Common myeloid progenitor, CD34-positive (primary cell): ENCODE data around the gene TRIO.

Experiments used
- CTCF ChIA-PET: fragments of 350-600 bp; sonication (Branson Sonifier 250); formaldehyde crosslinking; loops from one replicate; lab custom pipeline; 2021; ENCODE audit warnings: antibody characterized with exemption; lab: Charles Lee
- POLR2A ChIA-PET: fragments of 350-600 bp; sonication (Branson Sonifier 250); formaldehyde crosslinking; loops from one replicate; lab custom pipeline; 2021; ENCODE audit warnings: antibody characterized with exemption; lab: Charles Lee
- DNase-seq, 3 donors: peaks; one replicate each; pipeline versions ENCODE4 v3.0.0 to v3.0.0-alpha.2; 2013
- H3K27ac ChIP-seq, 2 experiments: 1 replicate in 1 of 2; 2 replicates in 1 of 2; pipeline ENCODE4 v1.7.0; 2013; ENCODE audit warnings: inconsistent platforms in 2 of 2, low read length in 2 of 2, mild to moderate bottlenecking in 2 of 2, low read depth in 1 of 2, moderate library complexity in 1 of 2; ENCODE audit not compliant: severe bottlenecking in 2 of 2, insufficient read depth in 1 of 2, poor library complexity in 1 of 2
- H3K27me3 ChIP-seq, 5 experiments: replicated peaks in 2 of 5; 1 replicate in 3 of 5; 2 replicates in 2 of 5; pipeline versions ENCODE4 v1.6.1 to v1.7.0; 2013; ENCODE audit warnings: low read length in 4 of 5, mild to moderate bottlenecking in 2 of 5, moderate library complexity in 2 of 5, inconsistent platforms in 1 of 5; ENCODE audit not compliant: insufficient read depth in 5 of 5, control insufficient read depth in 4 of 5
- H3K36me3 ChIP-seq, 4 experiments: 1 replicate in 2 of 4; 2 replicates in 2 of 4; pipeline versions ENCODE4 v1.6.1 to v1.7.0; 2013; ENCODE audit warnings: low read length in 3 of 4, control low read depth in 1 of 4, mild to moderate bottlenecking in 1 of 4; ENCODE audit not compliant: control insufficient read depth in 4 of 4, insufficient read depth in 4 of 4
- H3K4me1 ChIP-seq, 4 experiments: 1 replicate in 3 of 4; 2 replicates in 1 of 4; pipeline versions ENCODE4 v1.6.1 to v1.7.1; 2013; ENCODE audit warnings: low read length in 3 of 4, mild to moderate bottlenecking in 3 of 4, control low read depth in 1 of 4, inconsistent platforms in 1 of 4, moderate library complexity in 1 of 4; ENCODE audit not compliant: control insufficient read depth in 4 of 4, insufficient read depth in 4 of 4; ENCODE audit errors: control extremely low read depth in 1 of 4
- H3K4me3 ChIP-seq, 7 experiments: 1 replicate in 4 of 7; 2 replicates in 3 of 7; pipeline versions ENCODE4 v1.5.1 to v1.7.0; 2013; ENCODE audit warnings: mild to moderate bottlenecking in 7 of 7, low read length in 6 of 7, moderate library complexity in 6 of 7, inconsistent platforms in 2 of 7, low read depth in 2 of 7, control low read depth in 1 of 7; ENCODE audit not compliant: insufficient read depth in 4 of 7, control insufficient read depth in 1 of 7; ENCODE audit errors: extremely low read depth in 1 of 7
- H3K9me3 ChIP-seq, 5 experiments: 1 replicate in 4 of 5; 2 replicates in 1 of 5; pipeline versions ENCODE4 v1.6.1 to v1.7.1; 2013; ENCODE audit warnings: low read length in 4 of 5, mild to moderate bottlenecking in 2 of 5, inconsistent platforms in 1 of 5, low read depth in 1 of 5, moderate library complexity in 1 of 5; ENCODE audit not compliant: control insufficient read depth in 4 of 5, insufficient read depth in 2 of 5; ENCODE audit errors: control extremely low read depth in 1 of 5
- WGBS: methylation state at CpG from one replicate; pipeline ENCODE4 v1.1.5; 2013; ENCODE audit not compliant: insufficient coverage; 5-methylcytosine and 5-hydroxymethylcytosine counted together

The TRIO gene

GRCh38 chr5:14439087-14439871 lies 296.1 kb downstream of the TRIO start:
- Histone ChIP-seq H3K4me1 (no peaks in the 10 kb centered on the region), H3K36me3 (peaks cover 0 to 49% (median 14%) of the 10 kb centered on the region in 4 experiments), H3K4me3 (no peak overlapping the region), H3K27ac (no peak overlapping the region), H3K9me3 (no peaks in the 10 kb centered on the region), H3K27me3 (no peaks in the 10 kb centered on the region)
- ChIA-PET POLR2A (no interaction called here), CTCF (no interaction called here)
- DNase-seq, result no peak
- 98% methylated on average over 7 of the region's 14 CpGs for WGBS

- no peak for DNase-seq
- Histone ChIP-seq H3K27me3 (no peaks in the 10 kb centered on the region), H3K4me3 (no peak overlapping the region), H3K9me3 (no peaks in the 10 kb centered on the region), H3K27ac (no peak overlapping the region), H3K36me3 (peaks cover 0 to 44% (median 14%) of the 10 kb centered on the region in 4 experiments), H3K4me1 (peaks cover 0 to 3% (median 0%) of the 10 kb centered on the region in 4 experiments)
- POLR2A ChIA-PET, result no interaction called here
- over 99% methylated on average over 8 of the region's 10 CpGs for WGBS
- CTCF ChIA-PET, result no interaction called here
Observed at GRCh38 chr5:14440223-14440581, 297.1 kb downstream of the TRIO start.

GRCh38 chr5:14440582-14441431 lies 297.7 kb downstream of the TRIO start:
- no peak overlapping the region for H3K4me3 ChIP-seq
- no peaks in the 10 kb centered on the region for H3K9me3 ChIP-seq
- DNase-seq, result no peak
- H3K27ac ChIP-seq, result no peak overlapping the region
- peaks cover 0 to 4% (median 0%) of the 10 kb centered on the region in 4 experiments for H3K4me1 ChIP-seq
- CTCF ChIA-PET, result no interaction called here
- H3K27me3 ChIP-seq, result no peaks in the 10 kb centered on the region
- POLR2A ChIA-PET, result no interaction called here
- 98% methylated on average over 36 of the region's 40 CpGs for WGBS
- peaks cover 0 to 42% (median 12%) of the 10 kb centered on the region in 4 experiments for H3K36me3 ChIP-seq

- Histone ChIP-seq H3K36me3 (peaks cover 0 to 39% (median 9%) of the 10 kb centered on the region in 4 experiments), H3K4me3 (no peak overlapping the region), H3K27ac (no peak overlapping the region), H3K4me1 (peaks cover 0 to 12% (median 2%) of the 10 kb centered on the region in 4 experiments), H3K27me3 (no peaks in the 10 kb centered on the region), H3K9me3 (no peaks in the 10 kb centered on the region)
- CTCF ChIA-PET, result no interaction called here
- POLR2A ChIA-PET, result no interaction called here
- no peak for DNase-seq
- 100% methylated on average over 4 of the region's 4 CpGs for WGBS
Observed at GRCh38 chr5:14441641-14442040, 298.5 kb downstream of the TRIO start.

- Histone ChIP-seq H3K36me3 (peaks cover 0 to 36% (median 8%) of the 10 kb centered on the region in 4 experiments), H3K9me3 (no peaks in the 10 kb centered on the region), H3K27me3 (no peaks in the 10 kb centered on the region), H3K27ac (no peak overlapping the region), H3K4me3 (no peak overlapping the region), H3K4me1 (peaks cover 0 to 12% (median 3%) of the 10 kb centered on the region in 4 experiments)
- WGBS, result 100% methylated on average over 3 of the region's 5 CpGs
- CTCF ChIA-PET, result no interaction called here
- no peak for DNase-seq
- POLR2A ChIA-PET, result no interaction called here
Observed at GRCh38 chr5:14442536-14442935, 299.4 kb downstream of the TRIO start.

- H3K36me3 ChIP-seq, result peaks cover 0 to 32% (median 7%) of the 10 kb centered on the region in 4 experiments
- POLR2A ChIA-PET, result no interaction called here
- peaks cover 0 to 12% (median 3%) of the 10 kb centered on the region in 4 experiments for H3K4me1 ChIP-seq
- no peak overlapping the region for H3K4me3 ChIP-seq
- no peaks in the 10 kb centered on the region for H3K27me3 ChIP-seq
- no peaks in the 10 kb centered on the region for H3K9me3 ChIP-seq
- no peak overlapping the region for H3K27ac ChIP-seq
- no peak for DNase-seq
- 94% methylated on average over 3 of the region's 4 CpGs for WGBS
- CTCF ChIA-PET, result interaction anchor here (0.6 to 0.7 kb wide), 3 partner anchors 16 to 155 kb away, joined by 3 read pairs; no protein-coding TSS in a partner anchor
Observed at GRCh38 chr5:14443671-14444093, 300.5 kb downstream of the TRIO start.
